NCI-H748 (cell line): ENCODE results near the gene EVA1A.
A peak's percentile ranks its signal among the peaks of the same experiment; 100 is the strongest.
"Not testable (repeated sequence)": the region's sequence is repeated elsewhere in the genome, so short reads cannot be mapped to it uniquely, and the experiment has no call there.

ENCODE experiments used
- DNase-seq: peaks from one replicate; lab custom pipeline; 2025; ENCODE audit not compliant: unreplicated experiment; lab: John Stamatoyannopoulos, UW

Gene EVA1A

GRCh38 chr2:75488157-75488556 lies 72.6 kb downstream of the EVA1A start:
- DNase-seq: no peak

- not testable (repeated sequence) for DNase-seq
Measured at GRCh38 chr2:75486735-75487134, 74.0 kb downstream of the EVA1A start.

GRCh38 chr2:75484840-75485239 lies 75.9 kb downstream of the EVA1A start:
- no peak for DNase-seq

DNA sequence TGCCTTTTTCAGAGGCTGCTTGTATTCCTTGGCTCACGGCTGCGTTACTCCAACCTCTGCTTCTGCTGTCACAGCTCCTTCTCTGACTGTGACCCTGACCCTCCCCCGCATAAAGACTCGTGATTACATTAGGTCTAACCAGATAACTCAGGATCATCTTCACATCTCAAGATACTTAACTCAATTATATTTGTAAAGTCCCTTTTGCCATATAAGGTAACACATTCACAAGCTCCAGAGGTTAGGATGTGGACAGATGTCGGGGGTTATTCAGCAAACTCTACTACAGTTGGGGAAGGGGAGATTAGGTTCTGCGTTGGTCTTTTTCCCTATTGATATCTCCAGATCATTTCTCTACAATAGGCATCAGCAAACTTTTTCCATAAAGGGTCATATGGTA lies 76.9 kb downstream of the EVA1A start:
- no peak for DNase-seq

- no peak for DNase-seq
Measured at GRCh38 chr2:75482398-75482797, 78.3 kb downstream of the EVA1A start.

- DNase-seq: peak; percentile 81
Measured at GRCh38 chr2:75480971-75481836, 79.5 kb downstream of the EVA1A start.

DNA sequence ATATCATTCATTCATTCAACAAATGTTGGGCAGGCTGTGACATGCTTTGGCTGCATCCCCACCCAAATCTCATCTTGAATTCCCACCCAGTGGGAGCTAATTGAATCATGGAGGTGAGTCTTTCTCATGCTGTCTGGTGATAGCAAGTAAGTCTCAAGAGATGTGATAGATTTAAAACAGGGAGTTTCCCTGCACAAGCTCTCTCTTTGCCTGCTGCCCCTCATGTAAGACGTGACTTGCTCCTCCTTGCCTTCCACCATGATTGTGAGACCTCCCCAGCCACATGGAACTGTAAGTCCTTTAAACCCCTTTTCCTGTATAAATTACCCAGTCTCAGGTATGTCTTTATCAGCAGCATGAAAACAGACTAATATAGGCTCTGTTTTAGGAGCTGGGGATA lies 83.0 kb downstream of the EVA1A start:
- DNase-seq: not testable (repeated sequence)

DNA sequence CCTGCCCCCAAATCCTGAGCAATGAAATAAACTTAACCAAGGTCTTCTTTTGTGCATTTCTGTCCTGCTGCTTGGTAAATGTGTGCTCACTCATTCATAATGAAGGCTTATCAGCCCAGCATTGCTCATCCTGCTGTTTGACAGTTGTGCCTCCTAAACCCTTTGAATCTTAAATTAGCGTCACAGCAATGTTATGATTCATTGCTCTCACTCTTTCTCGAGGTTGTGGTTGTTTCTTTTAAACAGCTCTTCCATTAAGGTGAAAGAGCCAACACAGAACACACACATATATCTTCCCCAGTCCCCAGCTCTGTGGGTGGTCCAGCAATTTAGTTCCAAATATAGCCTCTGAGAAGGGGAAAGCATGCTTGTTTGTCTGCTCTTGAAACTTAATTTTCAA lies 84.0 kb downstream of the EVA1A start:
- DNase-seq: no peak

DNA sequence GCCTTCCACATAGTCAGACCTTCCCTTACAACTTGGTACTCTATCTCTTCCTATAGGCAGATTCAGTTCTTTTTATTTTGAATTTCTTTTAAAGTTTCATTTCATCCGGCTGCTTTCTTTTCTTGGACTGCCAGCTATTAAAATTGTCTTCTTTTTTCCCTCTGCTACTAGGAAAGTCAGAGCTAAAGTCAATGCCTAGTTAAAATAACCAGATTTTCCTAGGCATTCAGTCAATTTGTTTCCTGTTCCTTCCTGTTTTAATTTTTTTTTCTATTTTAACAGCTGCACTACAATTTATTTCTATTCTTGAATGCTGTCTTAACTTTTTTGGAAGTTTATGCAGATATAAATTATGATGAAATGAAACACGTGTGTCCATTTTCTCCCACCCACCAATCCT lies 84.8 kb downstream of the EVA1A start:
- DNase-seq: no peak

- no peak for DNase-seq
Measured at GRCh38 chr2:75475049-75475448, 85.7 kb downstream of the EVA1A start.

DNA sequence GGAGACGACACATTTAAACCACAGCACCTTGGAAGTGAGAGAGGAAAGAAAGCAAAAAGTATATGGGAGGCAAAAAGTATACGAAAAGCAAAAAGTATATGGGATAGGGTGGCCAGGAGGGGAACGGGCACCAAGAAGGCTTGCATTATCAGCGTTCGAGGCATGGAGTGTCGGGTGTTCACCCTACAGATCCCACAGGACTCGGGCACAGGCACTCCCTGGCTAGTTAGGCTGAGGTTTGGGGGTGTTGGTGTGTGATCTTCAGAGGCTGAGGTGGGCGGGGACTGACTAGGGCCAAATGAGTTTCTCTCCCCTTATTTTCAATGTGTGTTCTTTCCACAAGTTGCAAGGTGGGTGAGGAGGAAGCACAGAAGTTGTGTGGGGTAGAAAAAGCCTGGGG lies 86.6 kb downstream of the EVA1A start:
- no peak for DNase-seq

GRCh38 chr2:75466708-75467311 lies 93.9 kb downstream of the EVA1A start:
- peak; percentile 50 for DNase-seq

- peak; percentile 65 for DNase-seq
Measured at GRCh38 chr2:75465317-75465984, 95.3 kb downstream of the EVA1A start.

GRCh38 chr2:75464348-75464946 lies 96.3 kb downstream of the EVA1A start:
- DNase-seq: peak; percentile 22

DNA sequence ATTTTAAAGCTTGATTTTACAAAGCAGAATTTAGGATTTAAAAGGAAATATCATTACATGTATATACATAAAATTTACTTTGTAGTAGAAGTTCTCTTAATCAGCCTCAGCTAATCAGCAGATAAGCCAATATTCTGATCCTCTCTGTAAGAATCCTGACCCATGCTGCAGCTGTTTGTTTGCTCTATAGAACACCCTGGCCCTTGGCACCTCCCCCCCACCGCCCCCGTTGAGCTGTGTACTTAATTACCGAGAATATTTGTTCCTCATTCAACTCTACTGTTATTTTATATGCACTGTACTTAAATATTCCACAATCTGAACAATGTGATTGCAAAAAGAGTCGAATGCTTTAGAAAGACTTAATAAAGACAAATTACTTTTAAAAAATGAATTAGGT lies 98.0 kb downstream of the EVA1A start:
- peak; percentile 5 for DNase-seq

DNA sequence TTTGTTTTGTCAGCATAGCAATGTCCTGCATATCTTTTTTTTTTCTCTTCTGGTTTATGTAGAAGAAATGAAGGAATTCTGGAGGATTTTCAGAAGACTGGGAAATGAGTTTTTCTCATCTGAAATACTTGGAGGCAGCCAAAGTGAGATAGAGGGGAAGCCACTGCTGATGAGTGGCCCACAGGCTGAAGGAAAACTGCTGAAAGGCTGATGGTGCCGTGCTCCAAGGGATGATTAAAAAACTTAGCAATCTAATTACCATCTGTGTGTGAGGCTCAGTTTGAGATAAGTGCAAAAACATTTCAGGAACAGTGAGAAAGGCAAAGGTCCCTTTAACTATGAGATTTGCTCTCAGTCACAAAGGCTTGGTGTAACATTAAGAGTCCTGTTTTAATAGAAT lies 98.5 kb downstream of the EVA1A start:
- no peak for DNase-seq

DNA sequence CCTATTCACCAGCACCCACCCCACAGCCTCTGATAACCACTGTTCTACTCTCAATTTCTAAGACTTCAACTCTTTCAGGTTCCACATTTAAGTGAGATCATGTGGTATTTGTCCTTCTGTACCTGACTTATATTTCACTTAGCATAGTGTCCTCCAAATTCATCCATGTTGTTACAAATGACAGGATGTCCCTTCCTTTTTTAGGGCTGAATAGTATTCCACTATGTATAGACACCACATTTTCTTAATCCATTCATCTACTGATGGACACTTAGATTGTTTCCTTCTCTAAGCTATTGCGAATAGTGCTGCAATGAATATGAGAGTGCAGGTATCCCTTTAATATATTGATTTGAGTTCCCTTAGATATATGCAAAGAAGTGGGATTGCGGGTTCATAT lies 100.1 kb downstream of the EVA1A start:
- DNase-seq: no peak

- DNase-seq: no peak
Measured at GRCh38 chr2:75459565-75460310, 101.0 kb downstream of the EVA1A start.

- peak; percentile 8 for DNase-seq
Measured at GRCh38 chr2:75458201-75458600, 102.5 kb downstream of the EVA1A start.

GRCh38 chr2:75456825-75457224 lies 103.9 kb downstream of the EVA1A start:
- DNase-seq: no peak

GRCh38 chr2:75456111-75456510 lies 104.6 kb downstream of the EVA1A start:
- DNase-seq: no peak
